ENCODE results near the gene DGKD.

DNA sequence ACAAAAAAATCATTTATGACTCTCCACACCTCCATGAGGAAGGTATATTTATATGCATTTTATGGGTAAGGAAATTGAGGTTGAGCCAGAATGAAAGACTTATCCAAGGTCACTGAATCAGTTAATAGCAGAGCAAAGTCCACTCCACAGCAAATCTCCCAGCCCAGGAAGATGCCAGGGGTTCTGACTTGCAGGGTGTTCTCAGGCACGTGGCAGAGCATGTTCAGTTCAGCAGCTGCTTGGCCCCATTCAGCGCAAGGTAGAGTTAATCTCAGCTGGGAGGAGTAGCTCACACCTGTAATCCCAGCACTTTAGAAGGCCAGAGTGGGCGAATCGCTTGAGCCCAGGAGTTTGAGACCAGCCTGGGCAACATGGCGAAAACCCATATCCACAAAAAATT, 17.8 kb upstream of the DGKD start:
- TF ChIP-seq, protein P1, sequence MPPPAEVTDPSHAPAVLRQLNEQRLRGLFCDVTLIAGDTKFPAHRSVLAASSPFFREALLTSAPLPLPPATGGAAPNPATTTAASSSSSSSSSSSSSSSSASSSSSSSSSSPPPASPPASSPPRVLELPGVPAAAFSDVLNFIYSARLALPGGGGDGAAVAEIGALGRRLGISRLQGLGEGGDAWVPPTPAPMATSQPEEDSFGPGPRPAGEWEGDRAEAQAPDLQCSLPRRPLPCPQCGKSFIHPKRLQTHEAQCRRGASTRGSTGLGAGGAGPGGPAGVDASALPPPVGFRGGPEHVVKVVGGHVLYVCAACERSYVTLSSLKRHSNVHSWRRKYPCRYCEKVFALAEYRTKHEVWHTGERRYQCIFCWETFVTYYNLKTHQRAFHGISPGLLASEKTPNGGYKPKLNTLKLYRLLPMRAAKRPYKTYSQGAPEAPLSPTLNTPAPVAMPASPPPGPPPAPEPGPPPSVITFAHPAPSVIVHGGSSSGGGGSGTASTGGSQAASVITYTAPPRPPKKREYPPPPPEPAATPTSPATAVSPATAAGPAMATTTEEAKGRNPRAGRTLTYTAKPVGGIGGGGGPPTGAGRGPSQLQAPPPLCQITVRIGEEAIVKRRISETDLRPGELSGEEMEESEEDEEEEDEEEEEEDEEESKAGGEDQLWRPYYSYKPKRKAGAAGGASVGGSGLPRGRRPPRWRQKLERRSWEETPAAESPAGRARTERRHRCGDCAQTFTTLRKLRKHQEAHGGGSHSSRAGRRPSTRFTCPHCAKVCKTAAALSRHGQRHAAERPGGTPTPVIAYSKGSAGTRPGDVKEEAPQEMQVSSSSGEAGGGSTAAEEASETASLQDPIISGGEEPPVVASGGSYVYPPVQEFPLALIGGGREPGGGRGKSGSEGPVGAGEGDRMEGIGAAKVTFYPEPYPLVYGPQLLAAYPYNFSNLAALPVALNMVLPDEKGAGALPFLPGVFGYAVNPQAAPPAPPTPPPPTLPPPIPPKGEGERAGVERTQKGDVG (CRISPR knock-in tag; IDR thresholded peaks at IDR 0.05), result no peak
- TF ChIP-seq, protein P2, sequence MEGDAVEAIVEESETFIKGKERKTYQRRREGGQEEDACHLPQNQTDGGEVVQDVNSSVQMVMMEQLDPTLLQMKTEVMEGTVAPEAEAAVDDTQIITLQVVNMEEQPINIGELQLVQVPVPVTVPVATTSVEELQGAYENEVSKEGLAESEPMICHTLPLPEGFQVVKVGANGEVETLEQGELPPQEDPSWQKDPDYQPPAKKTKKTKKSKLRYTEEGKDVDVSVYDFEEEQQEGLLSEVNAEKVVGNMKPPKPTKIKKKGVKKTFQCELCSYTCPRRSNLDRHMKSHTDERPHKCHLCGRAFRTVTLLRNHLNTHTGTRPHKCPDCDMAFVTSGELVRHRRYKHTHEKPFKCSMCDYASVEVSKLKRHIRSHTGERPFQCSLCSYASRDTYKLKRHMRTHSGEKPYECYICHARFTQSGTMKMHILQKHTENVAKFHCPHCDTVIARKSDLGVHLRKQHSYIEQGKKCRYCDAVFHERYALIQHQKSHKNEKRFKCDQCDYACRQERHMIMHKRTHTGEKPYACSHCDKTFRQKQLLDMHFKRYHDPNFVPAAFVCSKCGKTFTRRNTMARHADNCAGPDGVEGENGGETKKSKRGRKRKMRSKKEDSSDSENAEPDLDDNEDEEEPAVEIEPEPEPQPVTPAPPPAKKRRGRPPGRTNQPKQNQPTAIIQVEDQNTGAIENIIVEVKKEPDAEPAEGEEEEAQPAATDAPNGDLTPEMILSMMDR (IDR thresholded peaks at IDR 0.05 in 2 of 3, conservative IDR thresholded peaks at IDR 0.05 in 1 of 3; ENCODE audit: control insufficient read depth in 2 of 3, extremely low read depth in 1 of 3, insufficient read depth in 1 of 3, low read depth in 3 of 3, low read length in 3 of 3), result no peak
- TF ChIP-seq RFX5 (IDR thresholded peaks at IDR 0.05; ENCODE audit: low read depth, low read length), result no peak
- no peak for TF ChIP-seq EZH2 (IDR thresholded peaks at IDR 0.05; ENCODE audit: borderline replicate concordance, control insufficient read depth, low read depth, low read length)
- no peak for TF ChIP-seq NFIC (IDR thresholded peaks at IDR 0.05; ENCODE audit: low read depth, low read length)
- TF ChIP-seq POU2F2 (IDR thresholded peaks at IDR 0.05; ENCODE audit: borderline replicate concordance, low read depth, low read length), result no peak
- no peak for TF ChIP-seq POLR2A (IDR thresholded peaks at IDR 0.05; ENCODE audit: low read depth, low read length)
- TF ChIP-seq, protein P3, sequence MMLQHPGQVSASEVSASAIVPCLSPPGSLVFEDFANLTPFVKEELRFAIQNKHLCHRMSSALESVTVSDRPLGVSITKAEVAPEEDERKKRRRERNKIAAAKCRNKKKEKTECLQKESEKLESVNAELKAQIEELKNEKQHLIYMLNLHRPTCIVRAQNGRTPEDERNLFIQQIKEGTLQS (IDR thresholded peaks at IDR 0.05; ENCODE audit: borderline replicate concordance, extremely low read depth, low read depth, low read length), result no peak
